GM18951 (cell line): Measurements from ENCODE around the gene ALKBH4.
"Not testable (repeated sequence)": the region's sequence is repeated elsewhere in the genome, so short reads cannot be mapped to it uniquely, and the experiment has no call there.

Source experiments
- POLR2A ChIP-seq: IDR thresholded peaks from 4 replicates; pipeline ENCODE4 v1.6.1; 2011; ENCODE audit warnings: mild to moderate bottlenecking; ENCODE audit not compliant: insufficient read length, insufficient read depth; ENCODE audit errors: extremely low read depth
- in situ Hi-C: fragments of 300-500 bp; cut with MboI; formaldehyde crosslinking; loops from one replicate; pipeline ENCODE4 v1.12.0; 2022; ENCODE audit warnings: low sequenced_read_pairs, mixed read lengths, inconsistent platforms; ENCODE audit not compliant: unreplicated experiment

Gene ALKBH4

GRCh38 chr7:102479209-102479584 is 14.5 kb upstream of the ALKBH4 start:
- in situ Hi-C loops = not testable (repeated sequence)

- in situ Hi-C loops = not testable (repeated sequence)
Observed at GRCh38 chr7:102478314-102479208, 13.9 kb upstream of the ALKBH4 start, which contains the start of gene POLR2J. TSS of gene POLR2J (minus strand) at chr7:102478922. CDS start at chr7:102478860, 62 bp downstream.

GRCh38 chr7:102474736-102475435 is 10.2 kb upstream of the ALKBH4 start:
- in situ Hi-C loops = not testable (repeated sequence)

- in situ Hi-C loops = not testable (repeated sequence)
Observed at GRCh38 chr7:102474116-102474515, 9.5 kb upstream of the ALKBH4 start.

- no peak for TF ChIP-seq POLR2A
- in situ Hi-C loops = no loop called here
Observed at GRCh38 chr7:102473271-102473991, 8.8 kb upstream of the ALKBH4 start.

GRCh38 chr7:102472126-102473041 is 7.7 kb upstream of the ALKBH4 start:
- in situ Hi-C loops = no loop called here

GRCh38 chr7:102471791-102472125 is 7.1 kb upstream of the ALKBH4 start:
- in situ Hi-C loops = no loop called here
- TF ChIP-seq POLR2A = no peak

More at GRCh38 chr7:102472126-102473041, 7.7 kb upstream of the ALKBH4 start:
- no peak for TF ChIP-seq POLR2A

GRCh38 chr7:102469972-102470825 is 5.5 kb upstream of the ALKBH4 start:
- no peak for TF ChIP-seq POLR2A
- in situ Hi-C loops = loop anchor here (10.0 kb wide), 1 partner anchor 185 kb away; the partner anchor contains the start of gene SH2B2

- in situ Hi-C loops = loop anchor here (10.0 kb wide), 1 partner anchor 185 kb away; the partner anchor contains the start of gene SH2B2
- TF ChIP-seq POLR2A = no peak
Observed at GRCh38 chr7:102469351-102469971, 4.8 kb upstream of the ALKBH4 start.

GRCh38 chr7:102468478-102469350 is 4.1 kb upstream of the ALKBH4 start:
- no peak for TF ChIP-seq POLR2A
- in situ Hi-C loops = loop anchor here (10.0 kb wide), 1 partner anchor 184 kb away; the partner anchor contains the start of gene SH2B2
